Skin of body (tissue), 2 donors: Measurements from ENCODE around the gene TMIGD3. TPM values are rescaled to one million over a fixed set of nuclear protein-coding genes. Genes with fewer than 3 reads are reported as not detected.

Experiments
- DNase-seq: peaks from one replicate; lab custom pipeline; 2025; lab: John Stamatoyannopoulos, UW
- total RNA-seq: library from RNA; depleted of rRNA; stranded (reverse); fragments of >200 nt; gene quantifications from one replicate; pipeline ENCODE4 v1.2.3, GENCODE V29; 2014

The TMIGD3 gene
- total RNA-seq, 1 donor from 2014 or later, result 0.30 TPM

DNA sequence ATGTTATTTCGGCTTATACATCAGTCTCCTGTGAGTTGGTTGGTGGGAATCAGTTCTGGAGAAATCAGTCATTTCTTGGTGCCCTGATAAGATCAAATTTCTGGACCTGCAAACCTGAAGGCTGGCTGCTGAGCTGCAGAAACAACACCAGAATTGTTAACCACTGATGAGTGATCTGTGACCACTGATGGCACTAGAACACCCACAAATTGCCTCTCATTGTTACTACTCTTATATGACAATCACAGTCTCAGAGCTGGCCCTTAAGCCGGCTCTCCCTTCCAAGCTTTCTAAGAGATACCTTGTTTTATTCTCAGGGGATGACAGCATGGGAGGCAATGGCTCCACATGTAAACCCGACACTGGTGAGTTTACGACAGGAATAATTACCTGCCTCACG lies 27.7 kb downstream of the TMIGD3 start:
- no peak for DNase-seq

DNA sequence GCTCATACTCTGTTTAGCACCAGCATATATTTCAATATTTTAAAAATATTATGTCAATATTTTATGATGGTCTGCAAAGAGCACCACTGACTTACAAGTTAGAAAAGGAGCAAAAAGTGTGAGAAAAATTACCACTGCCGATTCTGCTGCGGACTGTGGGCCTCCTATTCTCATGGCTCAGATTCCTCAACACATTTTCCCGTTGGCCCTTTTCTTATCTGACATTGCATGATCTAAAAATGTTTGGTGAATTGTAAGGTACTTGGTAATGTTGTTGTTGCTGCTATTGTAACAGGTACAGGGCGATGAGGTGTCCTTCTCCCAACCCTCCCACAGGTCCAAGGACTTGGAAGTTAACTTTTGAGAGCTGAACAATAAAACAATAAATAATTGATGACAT lies 28.9 kb downstream of the TMIGD3 start:
- DNase-seq, result no peak

DNA sequence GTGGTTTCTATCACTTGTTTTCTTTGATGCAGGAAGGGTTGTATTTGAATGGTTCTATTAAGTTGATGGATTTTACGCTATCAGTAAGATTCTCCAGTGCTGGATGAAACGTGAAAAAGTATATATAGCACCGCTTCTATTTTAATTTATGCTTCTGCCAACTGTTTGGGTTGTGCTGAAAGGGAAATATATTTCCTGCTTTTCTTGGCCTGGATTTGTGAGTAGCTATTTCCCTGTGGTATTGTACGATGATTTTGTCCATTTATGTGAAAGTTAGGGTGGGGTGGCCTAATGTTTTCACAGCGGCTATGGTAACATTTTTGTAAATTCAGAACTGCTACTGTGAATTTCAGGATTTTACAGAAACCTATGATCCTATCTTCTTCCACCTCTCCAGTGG lies 29.3 kb downstream of the TMIGD3 start:
- DNase-seq, result no peak

DNA sequence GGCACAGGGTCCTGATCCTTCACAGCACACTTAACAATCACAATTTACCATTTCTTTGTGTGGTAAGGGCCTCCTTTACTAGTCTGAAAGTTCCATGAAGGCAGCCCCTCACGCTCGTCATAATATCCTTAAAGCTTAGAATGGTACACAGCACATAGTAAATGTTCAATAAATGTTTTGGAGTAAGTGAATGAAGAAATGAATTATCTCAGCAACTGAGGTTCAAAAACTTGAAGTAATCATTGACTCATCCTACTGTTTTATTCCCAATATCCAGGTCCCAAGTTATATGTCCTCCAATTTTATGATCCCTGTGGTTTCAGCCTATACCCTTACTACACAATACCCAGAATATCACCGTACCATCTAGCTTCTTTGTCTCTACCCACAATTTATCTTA lies 31.9 kb downstream of the TMIGD3 start:
- no peak for DNase-seq

DNA sequence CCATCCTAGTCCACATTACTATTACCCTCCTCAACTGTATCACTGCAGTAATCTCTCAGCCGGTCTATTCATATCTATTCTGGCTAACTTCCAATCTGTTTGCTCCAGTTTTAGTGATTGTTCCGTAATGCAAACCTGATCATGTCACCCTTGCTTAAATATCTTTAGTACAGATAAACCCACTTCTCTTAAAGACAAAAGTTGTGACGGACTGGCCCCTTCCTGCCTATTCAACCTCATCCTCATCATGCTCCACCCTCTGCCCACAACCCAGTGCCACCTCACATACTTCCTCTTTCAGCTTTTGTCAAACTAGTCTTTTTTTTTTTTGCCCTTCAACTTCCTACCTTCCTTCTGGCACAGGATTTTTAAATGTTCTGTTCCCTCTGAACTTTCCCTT lies 32.4 kb downstream of the TMIGD3 start:
- no peak for DNase-seq

DNA sequence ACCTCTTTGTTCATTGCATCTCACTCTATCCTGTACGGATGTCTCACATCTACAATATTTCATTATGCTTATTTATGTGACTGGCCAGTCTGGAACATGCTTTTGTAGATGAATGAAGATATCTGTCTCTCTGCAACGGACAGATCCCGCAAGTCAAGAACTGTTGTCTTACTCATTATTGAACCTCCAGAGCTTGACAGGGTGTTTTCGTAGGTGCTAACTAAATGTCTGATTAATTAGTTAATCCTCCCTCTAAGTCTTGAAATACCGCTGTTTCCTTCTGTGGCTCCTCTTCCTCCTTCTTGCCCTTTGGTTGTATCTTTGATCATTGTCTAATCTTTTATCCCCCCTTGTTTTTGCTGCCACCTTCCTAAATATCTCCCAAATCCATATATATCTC lies 32.8 kb downstream of the TMIGD3 start:
- no peak for DNase-seq

DNA sequence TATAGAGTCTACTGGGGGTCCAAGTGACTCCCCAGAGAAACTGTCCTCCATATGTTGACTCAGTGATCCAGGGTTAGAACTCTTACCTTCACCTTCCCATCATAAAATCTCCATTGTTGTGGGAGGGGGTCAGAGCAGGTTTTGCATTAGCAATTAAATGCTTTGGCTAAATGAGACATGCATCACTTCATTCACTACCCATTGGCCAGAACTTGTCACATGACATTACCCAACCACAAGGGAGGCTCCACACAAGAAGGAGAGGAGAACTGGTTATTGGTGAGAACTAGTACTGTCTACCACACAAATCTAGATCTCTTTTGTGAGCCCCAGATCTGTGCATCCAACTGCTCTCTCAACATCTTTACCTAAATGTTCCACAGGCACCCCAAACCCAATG lies 33.9 kb downstream of the TMIGD3 start:
- DNase-seq, result no peak

DNA sequence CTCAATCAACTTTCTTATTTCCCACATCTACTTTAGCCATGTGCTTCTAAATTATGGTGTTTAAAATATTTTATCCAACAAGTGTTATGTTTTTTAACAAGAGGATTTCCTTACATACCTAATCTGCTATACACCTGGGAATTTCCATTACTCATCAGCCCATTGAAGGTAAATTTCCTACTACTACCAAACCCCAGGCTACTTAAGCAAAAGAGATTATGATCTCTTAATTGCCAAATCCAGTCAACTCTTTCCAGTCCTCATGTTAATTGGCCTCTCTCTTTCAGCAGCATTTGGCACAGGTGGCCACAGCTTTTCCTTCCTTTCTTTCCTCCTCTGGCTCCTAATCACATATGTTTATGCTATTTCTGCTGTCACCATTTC lies 34.7 kb downstream of the TMIGD3 start:
- DNase-seq, result no peak

DNA sequence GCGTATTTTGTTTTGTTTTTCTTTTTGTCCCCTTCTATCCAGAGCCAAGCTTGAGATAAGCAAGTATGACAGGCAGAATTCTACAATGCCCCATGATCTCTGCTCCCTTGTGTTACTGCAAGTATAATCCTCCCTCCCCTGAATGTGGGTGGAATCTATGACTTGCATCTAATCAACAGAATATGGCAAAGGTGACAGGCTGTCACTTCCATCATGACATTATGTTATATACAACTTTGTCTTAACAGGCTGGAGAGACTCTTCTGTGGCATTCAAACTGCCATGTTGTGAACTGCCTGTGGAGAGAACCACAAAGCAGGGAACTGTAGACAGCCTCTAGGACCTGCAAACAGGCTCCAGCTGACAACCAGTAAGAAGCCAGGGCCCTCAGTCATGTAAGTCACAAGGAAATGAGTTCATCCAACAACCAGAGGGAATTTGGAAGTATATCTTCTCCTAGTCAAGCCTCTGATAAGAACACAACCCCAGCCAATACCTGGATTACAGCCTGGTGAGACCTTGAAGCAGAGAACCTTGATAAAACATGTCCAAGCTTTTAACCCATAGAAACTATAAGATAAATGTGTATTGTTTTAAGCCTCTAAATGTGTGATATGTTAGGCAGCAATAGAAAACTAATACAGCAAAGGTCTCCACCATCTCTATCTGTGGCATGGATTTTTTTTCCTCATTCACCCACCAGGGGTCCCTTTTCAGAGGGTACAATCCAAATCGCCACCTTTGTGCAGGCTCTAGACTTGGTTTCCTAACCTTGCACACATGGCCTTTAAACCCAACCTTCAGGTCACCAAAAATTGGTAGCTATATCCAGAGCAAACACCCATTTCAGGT lies 35.3 kb downstream of the TMIGD3 start:
- no peak for DNase-seq

DNA sequence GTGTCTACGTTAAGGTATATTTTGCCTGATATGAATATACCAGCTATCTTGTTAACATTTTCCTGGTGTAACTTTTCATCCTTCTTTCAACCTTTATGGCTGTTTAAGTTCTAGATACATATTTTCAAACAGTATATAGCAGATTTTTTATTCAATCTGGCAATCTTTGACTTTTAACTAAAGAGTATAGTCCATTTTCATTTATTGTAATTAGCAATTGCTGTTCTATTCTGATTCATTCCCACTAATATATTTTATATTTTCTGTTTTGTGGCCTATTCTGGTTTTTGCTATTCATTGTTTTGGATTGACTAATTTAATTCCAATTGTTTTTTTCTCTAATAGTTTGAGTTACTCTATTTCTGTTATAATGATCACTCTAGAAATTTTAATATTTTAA lies 37.0 kb downstream of the TMIGD3 start:
- DNase-seq, result no peak

DNA sequence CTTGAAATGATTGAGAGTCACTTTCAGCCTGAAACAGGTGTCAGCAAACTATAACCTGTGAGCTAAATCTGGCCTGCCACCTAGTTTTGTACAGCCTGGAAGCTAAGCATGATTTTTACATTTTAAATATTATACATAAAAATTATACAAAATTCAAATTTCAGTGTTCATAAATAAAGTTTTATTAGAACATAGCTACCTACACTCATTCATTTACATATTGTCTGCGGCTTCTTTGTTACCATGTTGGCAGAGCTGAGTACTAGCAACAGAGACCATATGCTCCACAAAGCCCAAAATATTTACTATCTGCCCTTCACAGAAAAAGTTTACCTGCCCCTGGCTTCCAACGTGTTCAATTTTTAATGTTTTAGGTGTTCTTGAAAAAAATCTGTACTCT lies 37.7 kb downstream of the TMIGD3 start:
- no peak for DNase-seq

DNA sequence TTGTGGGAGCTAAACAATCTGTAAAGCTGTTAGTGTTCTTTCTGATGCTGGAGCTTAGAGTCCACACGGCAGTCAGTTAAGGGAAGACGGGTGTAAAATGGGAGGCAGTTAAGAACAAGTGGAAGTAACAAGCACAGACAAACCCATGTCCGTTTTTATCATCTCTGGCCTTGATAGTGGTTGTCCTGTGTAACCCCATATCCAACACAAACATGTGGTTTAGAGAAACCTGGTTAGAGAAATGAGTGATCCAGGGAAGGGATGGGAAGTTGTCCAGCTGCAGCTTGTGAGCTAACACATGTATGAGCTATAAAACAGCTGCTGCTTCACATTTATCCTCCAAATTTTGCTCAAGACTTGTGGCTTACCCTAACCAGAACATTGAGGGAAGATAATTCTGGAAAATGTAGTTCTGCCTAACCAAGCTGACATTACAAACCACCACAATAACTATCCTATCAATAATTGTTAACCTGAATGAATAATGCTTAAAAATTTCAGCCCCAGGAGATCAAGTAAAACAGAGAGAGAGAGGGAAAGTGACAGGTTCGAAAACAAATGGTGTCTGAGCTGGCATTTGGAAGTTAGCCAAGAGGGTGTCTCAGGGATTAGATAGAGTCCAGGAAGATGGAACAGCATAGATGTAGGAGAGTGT lies 40.3 kb downstream of the TMIGD3 start:
- DNase-seq, result no peak

DNA sequence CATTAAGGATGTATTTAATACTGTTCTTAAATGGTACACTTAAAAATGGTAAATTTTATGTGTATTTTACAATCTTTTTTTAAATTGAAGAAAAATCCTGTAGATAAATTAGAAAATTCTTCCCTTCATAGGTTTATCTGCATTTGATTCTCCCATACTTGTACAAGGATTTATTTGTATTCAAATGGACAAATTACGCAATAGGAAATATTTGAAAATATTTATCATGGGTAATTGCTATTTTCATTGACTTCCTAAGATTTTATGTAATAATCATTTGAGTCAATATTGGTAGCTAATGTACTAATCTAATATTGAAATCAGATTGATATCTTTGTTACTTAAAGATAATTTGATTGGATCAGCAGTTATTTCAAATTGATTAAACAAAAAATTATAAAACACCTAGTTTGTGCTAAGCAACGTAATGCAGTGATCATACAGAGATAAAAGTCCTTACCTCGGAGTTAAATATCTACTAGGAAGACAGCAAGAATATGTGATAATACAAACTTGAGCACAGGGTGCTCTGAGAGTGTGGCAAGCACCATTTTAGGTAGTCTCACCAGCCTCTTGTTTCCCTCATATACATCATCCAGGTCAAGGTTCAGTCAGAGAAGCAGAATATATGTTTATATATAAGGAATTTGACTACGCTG lies 40.9 kb downstream of the TMIGD3 start:
- no peak for DNase-seq

DNA sequence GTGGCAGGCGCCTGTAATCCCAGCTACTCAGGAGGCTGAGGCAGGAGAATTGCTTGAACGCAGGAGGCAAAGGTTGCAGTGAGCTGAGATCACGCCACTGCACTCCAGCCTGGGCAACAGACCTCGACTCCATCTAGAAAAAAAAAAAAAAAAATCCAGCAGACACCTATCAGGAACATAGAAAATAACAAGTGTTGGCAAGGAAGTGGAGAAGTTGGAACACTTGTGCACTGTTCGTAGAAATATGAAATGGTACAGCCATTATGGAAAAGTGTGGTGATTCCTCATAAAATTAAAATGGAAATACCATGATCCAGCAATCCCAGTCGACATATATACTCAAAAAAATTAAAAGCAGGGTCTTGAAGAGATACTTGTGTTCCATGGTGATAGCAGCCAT lies 41.7 kb downstream of the TMIGD3 start:
- no peak for DNase-seq

DNA sequence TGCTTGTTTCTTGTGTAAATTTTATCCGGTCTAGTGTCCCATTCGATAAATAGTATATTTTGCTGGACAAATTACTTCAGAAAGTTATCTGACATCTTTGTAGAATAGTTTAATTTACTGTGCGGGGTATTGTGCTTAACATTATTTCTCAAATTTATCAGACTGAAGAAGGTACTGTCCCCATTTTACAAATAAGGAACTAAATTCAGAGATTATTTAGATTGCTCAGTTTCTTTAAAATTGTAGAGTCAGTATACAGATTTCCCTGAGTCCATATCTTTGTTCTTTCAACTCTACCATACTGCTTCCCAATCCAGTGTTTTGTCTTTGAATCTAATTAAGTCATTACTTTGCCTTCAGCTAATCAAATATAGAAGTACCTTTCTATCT lies 47.8 kb downstream of the TMIGD3 start:
- no peak for DNase-seq

DNA sequence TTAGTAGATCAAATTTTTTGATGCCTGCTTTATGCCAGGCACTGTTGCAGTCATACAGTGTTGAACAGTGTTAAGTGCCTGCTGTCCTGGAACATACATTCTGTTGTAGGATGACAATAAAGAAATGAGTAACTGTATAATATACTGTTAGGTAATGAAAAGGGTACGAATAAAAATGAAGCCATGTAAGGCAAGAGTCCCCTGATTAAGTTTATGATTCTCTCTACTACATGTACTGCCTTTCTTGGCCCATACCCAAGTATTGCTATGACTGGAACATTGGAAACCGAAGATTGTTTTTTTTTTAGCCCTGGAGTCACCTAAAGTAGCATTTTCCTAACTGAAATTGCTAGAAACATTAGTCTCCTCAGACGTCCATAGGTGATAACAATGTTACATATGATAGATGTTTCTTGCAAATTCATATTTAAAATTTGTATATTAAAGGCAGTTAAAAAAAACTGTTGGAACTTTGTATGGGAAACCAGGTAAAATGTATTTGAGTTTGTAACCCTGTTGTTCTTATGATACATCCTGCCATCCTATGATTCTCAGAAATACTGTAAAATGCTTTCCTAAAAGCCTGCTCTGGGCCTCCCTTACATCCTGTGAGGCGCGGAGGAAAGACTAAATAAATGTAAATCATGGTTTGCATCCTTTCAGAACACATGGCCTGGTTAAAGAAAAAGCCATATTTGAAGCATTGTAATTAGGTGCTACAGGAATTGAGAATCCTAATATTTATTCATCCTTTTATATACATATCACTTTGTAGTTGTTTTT lies 48.4 kb downstream of the TMIGD3 start:
- no peak for DNase-seq

DNA sequence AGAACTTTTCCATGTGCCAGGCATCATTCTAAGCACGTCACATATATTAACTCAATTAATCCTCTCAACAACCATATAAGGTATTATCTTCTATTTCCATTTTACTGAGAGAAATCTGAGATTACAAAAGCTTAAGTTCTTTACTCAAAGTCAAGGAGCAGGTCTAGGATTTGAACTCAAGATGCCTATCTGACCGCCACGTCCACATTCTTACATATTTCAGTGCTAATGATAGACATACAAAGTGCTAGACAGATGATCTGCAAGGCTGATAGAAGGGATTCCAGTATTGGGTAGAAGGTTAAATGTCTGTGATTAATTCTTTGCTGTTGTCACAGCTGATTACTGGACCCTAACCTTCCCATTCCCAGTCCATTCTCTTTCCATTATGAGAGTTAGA lies 49.7 kb downstream of the TMIGD3 start:
- DNase-seq, result no peak

DNA sequence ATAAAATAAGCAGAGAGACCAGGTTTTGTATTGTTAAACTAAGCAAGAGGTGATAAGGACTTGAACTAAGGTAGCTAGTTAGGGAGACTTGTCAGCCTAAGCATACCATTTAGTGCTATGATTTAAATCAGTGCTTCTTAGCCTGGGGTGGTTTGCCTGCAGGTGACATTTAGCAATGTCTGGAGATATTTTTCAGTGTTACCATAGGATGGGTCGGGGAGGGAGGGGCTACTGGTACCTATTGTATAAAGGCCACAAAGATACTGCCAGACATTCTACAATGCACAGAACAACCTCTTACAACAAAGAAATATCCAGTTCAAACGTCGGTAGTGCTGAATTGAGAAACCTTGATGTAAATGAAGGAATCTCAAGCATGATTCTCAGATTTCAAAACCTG lies 50.9 kb downstream of the TMIGD3 start:
- no peak for DNase-seq

DNA sequence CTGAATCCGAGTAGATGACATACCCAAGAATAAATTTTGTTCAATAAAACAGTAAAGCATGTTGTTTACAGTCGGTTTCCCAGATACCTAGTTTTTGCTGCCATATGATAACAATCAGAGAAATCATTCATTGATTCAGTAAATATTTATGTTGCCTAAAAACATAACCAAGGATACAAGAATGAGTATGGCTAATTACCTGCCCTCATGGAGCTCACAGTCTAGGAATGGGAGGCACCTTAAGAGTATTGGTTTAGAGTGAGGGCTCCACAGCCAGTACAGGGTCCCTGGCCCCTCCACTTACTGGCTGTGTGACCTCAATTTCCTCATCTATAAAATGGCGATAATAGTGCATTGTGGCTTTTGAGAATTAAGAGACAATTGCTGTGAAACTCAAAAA lies 53.2 kb downstream of the TMIGD3 start:
- DNase-seq, result no peak

DNA sequence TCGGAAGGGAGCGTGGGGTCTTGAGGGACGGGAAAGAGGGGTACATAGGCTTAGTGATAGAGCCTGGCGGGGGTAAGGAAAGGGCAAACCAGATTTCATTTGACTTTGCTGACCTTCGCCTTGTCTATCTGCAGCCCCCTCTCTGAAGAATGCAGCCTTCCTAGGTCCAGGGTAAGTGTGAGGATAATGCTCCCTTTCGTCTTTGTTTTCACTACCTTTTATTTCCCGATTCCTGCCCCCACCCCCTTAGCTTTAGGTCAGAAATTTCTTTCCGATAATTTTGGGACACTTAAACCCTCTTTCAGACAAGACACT lies 53.8 kb downstream of the TMIGD3 start:
- no peak for DNase-seq

DNA sequence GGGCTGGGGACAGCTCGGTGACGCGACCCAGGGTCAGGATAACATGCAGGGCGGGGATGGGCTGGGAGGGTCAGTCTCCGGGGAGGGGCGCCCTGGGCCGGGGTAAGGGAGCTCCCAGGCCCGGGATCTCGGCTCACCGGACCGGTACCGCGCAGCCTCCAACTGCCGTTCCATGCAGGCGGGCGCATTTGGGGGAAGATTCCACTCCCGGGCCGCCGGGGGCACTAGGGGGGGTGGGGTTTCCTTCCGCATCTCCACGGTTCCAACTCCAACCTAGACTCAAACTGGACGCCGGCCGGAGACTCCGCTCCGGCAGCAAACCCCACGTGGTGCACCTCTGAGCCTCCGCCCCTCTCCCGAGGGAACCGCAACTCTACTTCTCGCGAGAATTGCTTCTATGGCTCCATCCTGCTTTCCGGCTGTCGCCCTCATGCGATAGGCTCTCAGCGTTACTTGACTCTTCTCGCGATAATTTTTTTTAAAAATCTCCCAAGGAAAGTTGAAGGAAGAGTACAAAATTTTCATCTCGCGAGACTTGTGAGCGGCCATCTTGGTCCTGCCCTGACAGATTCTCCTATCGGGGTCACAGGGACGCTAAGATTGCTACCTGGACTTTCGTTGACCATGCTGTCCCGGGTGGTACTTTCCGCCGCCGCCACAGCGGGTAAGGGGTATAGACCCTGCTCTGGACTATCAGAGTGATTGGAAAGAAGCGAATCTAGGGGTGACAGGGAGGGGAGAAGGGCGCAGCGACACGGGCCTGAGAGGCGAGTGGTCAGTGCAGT lies 54.3 kb downstream of the TMIGD3 start, which contains the start of the genes ATP5PB and WDR77:
TSS of gene ATP5PB (plus strand) at position 547 of the 785 bp plus-strand sequence. CDS start at position 625, 78 bp downstream.
TSS of gene WDR77 (minus strand) at position 339 of the 785 bp plus-strand sequence. CDS start at position 252, 87 bp downstream.
- peak; percentile 98 for DNase-seq
